ENCODE measurements around the gene EML4.

DNA sequence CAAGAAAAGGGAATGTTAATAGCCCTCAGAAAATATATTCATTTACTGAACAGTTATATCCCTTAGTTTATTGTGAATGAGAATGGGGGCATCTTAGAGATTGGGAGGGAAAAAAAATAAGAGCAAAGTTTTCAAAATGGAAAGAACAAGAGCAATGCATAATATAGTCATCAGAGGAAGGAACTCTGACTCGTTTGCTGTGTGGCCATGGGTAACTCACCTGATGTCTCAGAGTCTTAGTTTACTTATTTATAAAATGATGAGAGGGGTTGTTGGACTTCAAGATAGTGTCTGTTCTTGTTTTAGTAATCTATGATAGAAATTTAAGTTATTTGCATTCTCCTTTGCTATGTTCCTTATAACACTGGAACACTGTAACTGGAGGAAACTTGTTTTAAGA lies 70.7 kb downstream of the EML4 start:
- TF ChIP-seq GATA3 (IDR thresholded peaks at IDR 0.05; ENCODE audit: low read depth, low read length), result no peak
- TF ChIP-seq GATA2 (IDR thresholded peaks at IDR 0.05; ENCODE audit: low read depth, low read length), result no peak

Data from SH-SY5Y (cell line).